Ishikawa (cell line): Measurements from ENCODE around the gene DEXI.

ENCODE experiments used
- CEBPB ChIP-seq: IDR thresholded peaks from 2 replicates; pipeline ENCODE4 v1.6.1; 2012
- CREB1 ChIP-seq: IDR thresholded peaks from 2 replicates; pipeline ENCODE4 v1.6.1; 2012; ENCODE audit warnings: low read depth
- EGR1 ChIP-seq: IDR thresholded peaks from 2 replicates; pipeline ENCODE4 v1.6.1; 2012
- EP300 ChIP-seq: IDR thresholded peaks from 2 replicates; pipeline ENCODE4 v1.6.1; 2012; ENCODE audit warnings: borderline replicate concordance
- NFIC ChIP-seq: IDR thresholded peaks from 2 replicates; pipeline ENCODE4 v1.6.1; 2012
- RAD21 ChIP-seq: IDR thresholded peaks from 2 replicates; pipeline ENCODE4 v1.6.1; 2012; ENCODE audit warnings: low read depth
- TEAD4 ChIP-seq: IDR thresholded peaks from 2 replicates; pipeline ENCODE4 v1.6.1; 2012
- YY1 ChIP-seq: IDR thresholded peaks from 2 replicates; pipeline ENCODE4 v1.6.1; 2012; ENCODE audit warnings: low read depth
- ZBTB7A ChIP-seq: IDR thresholded peaks from 2 replicates; pipeline ENCODE4 v1.6.1; 2012; ENCODE audit warnings: low read depth
- TF ChIP-seq, protein P1 (sequence below): IDR thresholded peaks from 2 replicates; pipeline ENCODE4 v1.6.1; 2012
- TF ChIP-seq, protein P2 (sequence below): IDR thresholded peaks from 2 replicates; pipeline ENCODE4 v1.6.1; 2012; ENCODE audit warnings: low read depth, mild to moderate bottlenecking
- TF ChIP-seq, protein P3 (sequence below): IDR thresholded peaks from 2 replicates; pipeline ENCODE4 v1.6.1; 2012

DNA sequence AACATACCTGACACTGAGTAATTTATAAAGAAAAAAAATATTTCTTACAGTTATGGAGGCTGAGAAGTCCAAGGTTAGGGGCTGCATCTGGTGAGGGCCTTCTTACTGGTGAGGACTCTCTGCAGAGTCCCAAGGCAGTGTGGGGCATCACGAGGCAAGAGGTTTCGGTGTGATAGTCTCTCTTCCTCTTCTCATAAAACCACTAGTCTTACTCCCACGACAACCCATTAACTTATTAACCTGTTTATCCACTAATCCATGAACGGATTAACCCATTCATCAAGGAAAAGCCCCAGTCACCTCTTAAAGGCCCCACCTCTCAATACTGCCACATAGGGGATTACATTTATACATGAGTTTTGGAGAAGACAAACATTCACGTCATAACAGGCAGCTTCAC, 45.1 kb downstream of the DEXI start:
- TF ChIP-seq CEBPB (no peak), ZBTB7A (no peak), NFIC (no peak), EP300 (no peak), TEAD4 (no peak), EGR1 (no peak), CREB1 (no peak), YY1 (no peak), RAD21 (no peak)
- TF ChIP-seq, protein P1, sequence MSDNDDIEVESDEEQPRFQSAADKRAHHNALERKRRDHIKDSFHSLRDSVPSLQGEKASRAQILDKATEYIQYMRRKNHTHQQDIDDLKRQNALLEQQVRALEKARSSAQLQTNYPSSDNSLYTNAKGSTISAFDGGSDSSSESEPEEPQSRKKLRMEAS, result no peak
- TF ChIP-seq, protein P2, sequence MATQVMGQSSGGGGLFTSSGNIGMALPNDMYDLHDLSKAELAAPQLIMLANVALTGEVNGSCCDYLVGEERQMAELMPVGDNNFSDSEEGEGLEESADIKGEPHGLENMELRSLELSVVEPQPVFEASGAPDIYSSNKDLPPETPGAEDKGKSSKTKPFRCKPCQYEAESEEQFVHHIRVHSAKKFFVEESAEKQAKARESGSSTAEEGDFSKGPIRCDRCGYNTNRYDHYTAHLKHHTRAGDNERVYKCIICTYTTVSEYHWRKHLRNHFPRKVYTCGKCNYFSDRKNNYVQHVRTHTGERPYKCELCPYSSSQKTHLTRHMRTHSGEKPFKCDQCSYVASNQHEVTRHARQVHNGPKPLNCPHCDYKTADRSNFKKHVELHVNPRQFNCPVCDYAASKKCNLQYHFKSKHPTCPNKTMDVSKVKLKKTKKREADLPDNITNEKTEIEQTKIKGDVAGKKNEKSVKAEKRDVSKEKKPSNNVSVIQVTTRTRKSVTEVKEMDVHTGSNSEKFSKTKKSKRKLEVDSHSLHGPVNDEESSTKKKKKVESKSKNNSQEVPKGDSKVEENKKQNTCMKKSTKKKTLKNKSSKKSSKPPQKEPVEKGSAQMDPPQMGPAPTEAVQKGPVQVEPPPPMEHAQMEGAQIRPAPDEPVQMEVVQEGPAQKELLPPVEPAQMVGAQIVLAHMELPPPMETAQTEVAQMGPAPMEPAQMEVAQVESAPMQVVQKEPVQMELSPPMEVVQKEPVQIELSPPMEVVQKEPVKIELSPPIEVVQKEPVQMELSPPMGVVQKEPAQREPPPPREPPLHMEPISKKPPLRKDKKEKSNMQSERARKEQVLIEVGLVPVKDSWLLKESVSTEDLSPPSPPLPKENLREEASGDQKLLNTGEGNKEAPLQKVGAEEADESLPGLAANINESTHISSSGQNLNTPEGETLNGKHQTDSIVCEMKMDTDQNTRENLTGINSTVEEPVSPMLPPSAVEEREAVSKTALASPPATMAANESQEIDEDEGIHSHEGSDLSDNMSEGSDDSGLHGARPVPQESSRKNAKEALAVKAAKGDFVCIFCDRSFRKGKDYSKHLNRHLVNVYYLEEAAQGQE, result no peak
- TF ChIP-seq, protein P3, sequence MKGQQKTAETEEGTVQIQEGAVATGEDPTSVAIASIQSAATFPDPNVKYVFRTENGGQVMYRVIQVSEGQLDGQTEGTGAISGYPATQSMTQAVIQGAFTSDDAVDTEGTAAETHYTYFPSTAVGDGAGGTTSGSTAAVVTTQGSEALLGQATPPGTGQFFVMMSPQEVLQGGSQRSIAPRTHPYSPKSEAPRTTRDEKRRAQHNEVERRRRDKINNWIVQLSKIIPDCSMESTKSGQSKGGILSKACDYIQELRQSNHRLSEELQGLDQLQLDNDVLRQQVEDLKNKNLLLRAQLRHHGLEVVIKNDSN, result no peak
